Cerebellar cortex (tissue), 1 donor: ENCODE results near the gene ACHE.
"Not testable (repeated sequence)": the region's sequence is repeated elsewhere in the genome, so short reads cannot be mapped to it uniquely, and the experiment has no call there.

Experiments used
- DNase-seq: peaks from one replicate; pipeline ENCODE4 v3.0.0-alpha.2; 2015; ENCODE audit warnings: low spot score

ACHE gene

DNA sequence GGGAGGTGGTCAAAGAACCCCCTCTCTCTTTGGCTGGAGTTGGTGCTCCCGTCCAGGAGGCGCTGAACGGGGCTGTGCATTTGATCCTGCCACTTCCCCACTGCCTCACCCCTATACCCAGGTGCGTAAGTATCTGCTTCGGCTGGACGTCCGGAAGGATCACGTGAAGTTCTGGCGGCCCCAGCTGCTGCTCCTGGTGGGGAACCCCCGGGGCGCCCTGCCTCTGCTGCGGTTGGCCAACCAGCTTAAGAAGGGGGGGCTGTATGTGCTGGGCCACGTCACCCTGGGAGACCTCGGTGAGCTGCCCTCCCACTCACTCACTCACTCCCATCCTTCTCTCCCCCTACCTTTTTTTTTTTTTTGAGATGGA is 34.1 kb downstream of the ACHE start:
- DNase-seq, result no peak

DNA sequence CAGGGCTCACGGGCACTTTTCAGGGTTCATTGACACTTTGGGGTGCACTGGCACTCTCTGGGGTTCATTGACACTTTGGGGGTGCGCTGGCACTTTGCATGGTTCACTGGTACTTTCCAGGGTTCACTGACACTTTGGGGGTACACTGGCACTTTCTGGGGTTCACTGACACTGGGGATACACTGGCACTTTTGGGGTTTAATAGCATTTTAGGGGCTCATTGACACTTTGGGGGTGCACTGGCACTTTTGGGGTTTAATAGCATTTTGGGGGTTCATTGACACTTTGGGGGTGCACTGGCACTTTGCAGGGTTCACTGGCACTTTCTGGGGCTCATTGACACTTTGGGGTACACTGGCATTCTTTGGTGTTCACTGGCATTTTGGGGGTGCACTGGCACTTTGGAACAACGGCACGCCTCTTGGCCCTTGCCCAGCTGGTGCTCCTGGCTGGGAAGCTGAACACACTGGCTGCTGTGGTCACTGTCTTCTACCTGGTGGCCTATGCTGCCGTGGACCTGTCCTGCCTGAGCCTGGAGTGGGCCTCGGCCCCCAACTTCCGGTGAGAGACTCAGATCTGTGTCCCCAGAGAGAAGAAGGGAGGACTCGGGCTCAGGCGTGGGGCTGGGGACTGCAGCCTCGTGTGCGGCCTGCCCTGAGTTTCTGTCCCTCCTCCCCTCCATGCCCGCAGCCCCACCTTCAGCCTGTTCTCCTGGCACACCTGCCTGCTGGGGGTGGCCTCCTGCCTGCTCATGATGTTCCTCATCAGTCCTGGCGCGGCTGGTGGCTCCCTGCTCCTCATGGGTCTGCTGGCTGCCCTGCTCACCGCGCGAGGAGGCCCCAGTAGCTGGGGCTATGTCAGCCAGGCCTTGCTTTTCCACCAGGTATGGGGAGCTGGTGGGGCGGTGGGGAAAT is 34.7 kb downstream of the ACHE start:
- no peak for DNase-seq

DNA sequence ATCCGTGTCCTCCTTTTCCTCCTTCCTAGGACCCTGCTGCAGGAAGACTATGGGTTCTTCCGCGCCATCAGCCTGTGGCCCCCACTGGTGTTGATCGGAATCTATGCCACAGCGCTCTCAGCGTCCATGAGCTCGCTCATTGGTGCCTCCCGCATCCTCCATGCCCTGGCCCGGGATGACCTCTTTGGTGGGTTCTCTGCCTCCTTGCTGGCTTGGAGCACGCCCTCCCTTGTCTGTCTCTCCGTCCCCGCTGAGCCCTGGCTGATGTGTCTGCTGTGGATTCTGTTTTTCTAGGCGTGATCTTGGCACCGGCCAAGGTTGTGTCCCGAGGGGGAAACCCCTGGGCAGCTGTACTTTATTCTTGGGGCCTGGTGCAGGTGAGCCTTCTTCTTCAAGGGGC is 35.8 kb downstream of the ACHE start:
- no peak for DNase-seq

DNA sequence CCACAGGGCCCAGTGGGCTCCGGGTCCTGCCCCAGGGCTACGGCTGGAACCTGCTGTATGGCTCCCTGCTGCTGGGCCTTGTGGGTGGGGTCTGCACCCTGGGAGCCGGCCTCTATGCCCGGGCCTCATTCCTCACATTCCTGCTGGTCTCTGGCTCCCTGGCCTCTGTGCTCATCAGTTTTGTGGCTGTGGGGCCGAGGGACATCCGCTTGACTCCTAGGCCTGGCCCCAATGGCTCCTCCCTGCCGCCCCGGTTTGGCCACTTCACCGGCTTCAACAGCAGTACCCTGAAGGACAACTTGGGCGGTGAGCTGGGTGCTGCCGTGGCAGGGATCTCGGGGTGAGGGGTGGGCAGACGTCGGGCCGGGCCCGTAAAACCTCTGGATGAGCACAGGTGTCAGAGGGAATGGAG is 38.8 kb downstream of the ACHE start:
- DNase-seq, result no peak

DNA sequence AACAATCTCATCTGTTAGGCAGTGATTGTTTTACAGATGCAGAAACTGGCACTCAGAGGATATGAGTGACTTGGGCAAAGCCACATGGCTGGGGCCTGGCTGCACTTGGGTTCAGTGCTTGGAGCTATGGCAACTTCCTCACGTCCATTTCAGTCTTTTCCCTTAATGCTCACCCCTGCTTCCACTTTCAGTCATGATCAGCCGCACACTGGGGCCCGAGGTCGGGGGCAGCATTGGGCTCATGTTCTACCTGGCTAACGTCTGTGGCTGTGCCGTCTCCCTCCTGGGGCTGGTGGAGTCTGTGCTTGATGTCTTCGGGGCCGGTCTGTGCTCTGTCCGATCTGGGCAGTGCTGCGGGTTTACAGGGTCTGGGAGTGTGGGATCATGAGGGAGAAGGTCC is 40.2 kb downstream of the ACHE start:
- no peak for DNase-seq

DNA sequence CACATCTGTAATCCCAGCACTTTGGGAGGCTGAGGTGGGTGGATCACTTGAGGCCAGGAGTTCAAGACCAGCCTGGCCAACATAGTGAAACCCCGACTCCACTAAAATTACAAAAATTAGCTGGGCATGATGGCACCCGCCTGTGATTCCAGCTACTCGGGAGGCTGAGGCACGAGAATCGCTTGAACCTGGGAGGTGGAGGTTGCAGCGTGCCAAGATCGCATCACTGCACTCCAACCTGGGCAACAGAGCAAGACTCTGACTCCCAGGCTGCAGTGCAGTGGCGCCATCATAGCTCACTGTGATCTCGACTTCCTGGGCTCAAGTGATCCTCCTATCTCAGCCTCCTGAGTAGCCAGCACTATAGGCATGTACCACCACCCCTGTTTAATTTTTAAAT is 40.8 kb downstream of the ACHE start:
- DNase-seq, result not testable (repeated sequence)

DNA sequence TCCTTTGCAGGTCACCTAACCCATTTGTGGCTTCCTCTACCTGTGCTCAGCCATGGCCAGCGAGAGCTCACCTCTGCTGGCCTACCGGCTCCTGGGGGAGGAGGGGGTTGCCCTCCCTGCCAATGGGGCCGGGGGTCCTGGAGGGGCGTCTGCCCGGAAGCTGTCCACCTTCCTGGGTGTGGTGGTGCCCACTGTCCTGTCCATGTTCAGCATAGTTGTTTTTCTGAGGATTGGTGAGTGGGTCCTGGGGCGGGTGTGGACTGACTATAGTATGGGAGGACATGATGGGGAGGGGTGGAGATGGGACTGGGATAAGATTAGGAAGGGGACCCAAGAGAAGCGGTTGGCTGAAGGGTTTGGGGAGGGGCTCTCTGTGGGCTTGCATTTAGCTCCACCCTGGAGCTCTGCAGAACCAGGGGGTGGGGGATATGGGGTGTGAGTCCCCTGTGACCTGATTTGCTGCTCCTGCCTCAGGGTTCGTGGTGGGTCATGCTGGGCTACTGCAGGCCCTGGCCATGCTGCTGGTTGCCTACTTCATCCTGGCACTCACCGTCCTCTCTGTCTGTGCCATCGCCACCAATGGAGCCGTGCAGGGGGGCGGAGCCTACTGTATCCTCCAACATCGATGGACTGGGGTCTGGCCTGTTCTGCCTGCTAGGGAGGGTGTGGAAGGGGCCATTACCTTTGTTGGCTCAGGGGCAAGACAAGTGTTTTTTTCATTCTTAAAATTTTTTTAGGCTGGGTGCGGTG is 41.4 kb downstream of the ACHE start:
- no peak for DNase-seq

DNA sequence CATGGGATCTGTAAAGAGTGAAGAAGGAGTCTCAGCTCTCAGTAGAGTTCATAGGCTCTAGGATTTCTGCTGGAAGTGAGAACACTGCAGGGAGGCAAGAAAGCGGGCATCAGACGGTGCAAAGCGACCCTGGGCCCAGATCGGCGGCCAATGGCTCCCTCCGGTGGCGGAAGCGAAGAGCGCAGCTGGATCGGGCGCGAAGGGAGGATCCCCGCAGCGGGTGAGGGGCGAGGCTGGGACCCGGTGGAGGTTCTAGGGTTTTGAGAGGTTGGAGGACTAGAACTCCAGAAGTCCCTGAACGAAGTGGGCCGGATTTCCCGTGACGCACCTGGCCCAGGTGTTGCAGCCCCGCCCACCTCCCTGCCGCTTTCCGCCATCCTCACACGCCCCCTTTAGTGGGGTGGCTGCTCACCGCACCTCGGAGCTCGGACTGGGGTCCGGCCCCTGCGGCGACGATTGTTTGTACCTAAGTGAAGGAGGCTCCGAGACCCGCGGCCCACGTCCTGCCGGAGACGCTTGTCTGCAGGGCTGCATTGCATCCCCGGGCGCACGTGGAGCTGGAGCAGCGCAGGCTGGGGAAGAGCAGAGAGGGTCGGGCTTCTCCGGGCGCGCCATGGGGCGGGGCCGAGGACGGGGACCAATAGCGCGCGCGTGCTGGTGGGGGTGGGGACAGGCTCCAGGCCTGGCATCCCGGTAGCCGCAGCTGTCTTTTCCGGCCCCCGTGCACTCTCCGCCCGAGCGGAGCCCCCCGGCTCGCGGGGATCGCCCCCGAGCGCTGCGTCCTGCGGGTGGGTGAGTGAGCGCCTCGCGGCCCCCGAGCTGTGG is 43.4 kb downstream of the ACHE start, which contains the start of gene SLC12A9:
SLC12A9 (plus strand) TSS at position 666 of the 825 bp plus-strand sequence. CDS start 1,485 bp downstream, outside the sequence.
- peak; percentile 85 for DNase-seq

DNA sequence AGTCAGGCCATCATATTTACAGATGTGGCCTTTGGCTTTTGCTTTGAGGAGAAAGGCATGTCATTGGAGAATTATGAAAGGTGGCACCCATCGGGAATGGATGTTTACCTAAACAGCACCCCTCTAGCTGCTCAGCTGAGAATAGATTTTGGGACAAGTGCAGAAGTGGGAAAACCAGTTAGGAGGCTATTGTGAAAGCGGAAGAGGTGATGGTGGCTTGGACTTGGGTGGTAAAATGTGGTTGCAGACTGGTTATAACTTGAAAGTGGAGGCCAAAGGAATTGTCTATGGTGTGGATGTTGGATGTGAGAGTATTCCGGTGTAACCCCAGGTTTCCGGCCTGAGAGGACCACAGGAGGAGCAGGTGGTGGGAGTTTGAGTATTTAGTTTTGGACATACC is 48.3 kb downstream of the ACHE start:
- no peak for DNase-seq

DNA sequence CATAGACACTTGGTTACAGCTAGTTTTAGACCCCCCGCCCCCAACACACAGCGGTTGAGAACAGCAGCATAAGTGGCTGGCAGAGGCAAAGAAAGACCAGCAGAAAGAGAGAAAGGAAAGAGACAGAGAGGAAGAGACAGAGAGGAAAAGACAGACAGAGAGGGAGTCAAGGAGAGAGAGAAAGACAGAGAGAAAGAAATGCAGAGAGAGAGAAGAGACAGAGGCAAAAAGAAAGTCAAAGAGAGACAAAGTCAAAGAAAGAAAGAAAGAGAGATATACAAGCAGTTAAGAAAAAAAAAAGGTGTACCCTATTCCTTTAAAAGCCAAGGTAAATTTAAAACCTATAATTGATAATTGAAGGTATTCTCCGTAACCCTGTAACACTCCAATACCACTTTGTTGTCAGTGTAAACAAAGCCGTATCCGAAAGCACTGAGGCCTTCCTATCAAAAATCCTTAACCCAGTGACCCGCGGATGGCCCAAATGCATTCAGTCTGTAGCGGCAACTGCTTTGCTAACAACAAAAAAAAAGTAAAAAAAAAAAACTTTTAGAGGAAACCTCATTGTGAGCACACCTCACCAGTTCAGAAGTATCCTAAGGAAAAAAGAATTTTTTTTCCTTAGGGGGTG is 55.1 kb downstream of the ACHE start:
- DNase-seq, result no peak
